Loucy (cell line): ENCODE data around the gene C4orf54.

Experiments
- H2AFZ ChIP-seq: fragments of 200-600 bp; sonication (generic); 2 replicates; pipeline ENCODE4 v1.6.0; 2016; ENCODE audit warnings: antibody characterized with exemption, mild to moderate bottlenecking, low read length, moderate library complexity
- H3F3A ChIP-seq: fragments of 200-600 bp; 2 replicates; pipeline ENCODE4 v1.6.0; 2016; ENCODE audit warnings: antibody characterized with exemption, low read depth, mild to moderate bottlenecking
- H3K27me3 ChIP-seq: fragments of 200-600 bp; sonication (generic); 2 replicates; pipeline ENCODE4 v1.6.1; 2014; ENCODE audit warnings: low read length, mild to moderate bottlenecking; ENCODE audit not compliant: insufficient read depth, poor library complexity, severe bottlenecking
- H3K36me3 ChIP-seq: fragments of 200-600 bp; sonication (generic); 2 replicates; pipeline ENCODE4 v1.6.1; 2016; ENCODE audit warnings: low read length; ENCODE audit not compliant: insufficient read depth
- H3K4me1 ChIP-seq: fragments of 200-600 bp; sonication (generic); 2 replicates; pipeline ENCODE4 v1.5.1; 2014; ENCODE audit warnings: low read length, mild to moderate bottlenecking; ENCODE audit not compliant: insufficient read depth, poor library complexity, severe bottlenecking
- H3K4me2 ChIP-seq: fragments of 200-600 bp; sonication (generic); 2 replicates; pipeline ENCODE4 v1.6.0; 2014; ENCODE audit warnings: antibody characterized with exemption, low read length, low read depth, mild to moderate bottlenecking; ENCODE audit not compliant: poor library complexity, severe bottlenecking
- H3K4me3 ChIP-seq: fragments of 200-600 bp; sonication (generic); 2 replicates; pipeline ENCODE4 v1.5.1; 2014; ENCODE audit warnings: low read length, mild to moderate bottlenecking, mixed read lengths; ENCODE audit not compliant: poor library complexity, severe bottlenecking
- H3K79me2 ChIP-seq: fragments of 200-600 bp; sonication (generic); 2 replicates; pipeline ENCODE4 v1.6.1; 2014; ENCODE audit warnings: low read length; ENCODE audit not compliant: insufficient read depth
- H3K9ac ChIP-seq: fragments of 200-600 bp; sonication (generic); 2 replicates; pipeline ENCODE4 v1.6.0; 2014; ENCODE audit warnings: mild to moderate bottlenecking, low read depth, low read length, moderate library complexity; ENCODE audit not compliant: poor library complexity, severe bottlenecking
- H3K9me2 ChIP-seq: fragments of 200-600 bp; sonication (generic); replicated peaks from 2 replicates; pipeline ENCODE4 v1.6.1; 2016; ENCODE audit warnings: low read depth, low read length, mixed read lengths
- H3K9me3 ChIP-seq: fragments of 200-600 bp; sonication (generic); 2 replicates; pipeline ENCODE4 v1.6.1; 2014; ENCODE audit warnings: mild to moderate bottlenecking, antibody characterized with exemption, low read length, low read depth; ENCODE audit not compliant: insufficient read depth
- H4K20me1 ChIP-seq: fragments of 200-600 bp; sonication (generic); 2 replicates; pipeline ENCODE4 v1.6.0; 2014; ENCODE audit warnings: antibody characterized with exemption, low read length, mild to moderate bottlenecking; ENCODE audit not compliant: insufficient read depth, poor library complexity, severe bottlenecking
- EZH2phosphoT487 ChIP-seq: fragments of 200-600 bp; IDR thresholded peaks from 2 replicates; pipeline ENCODE4 v1.6.1; 2018; ENCODE audit warnings: antibody characterized with exemption, mild to moderate bottlenecking, moderate library complexity, borderline replicate concordance
- TF ChIP-seq, protein P1 (sequence below): fragments of 200-600 bp; sonication (generic); conservative IDR thresholded peaks from 2 replicates; pipeline ENCODE4 v1.5.1; 2014; ENCODE audit warnings: mild to moderate bottlenecking, antibody characterized with exemption, low read length

C4orf54 gene

DNA sequence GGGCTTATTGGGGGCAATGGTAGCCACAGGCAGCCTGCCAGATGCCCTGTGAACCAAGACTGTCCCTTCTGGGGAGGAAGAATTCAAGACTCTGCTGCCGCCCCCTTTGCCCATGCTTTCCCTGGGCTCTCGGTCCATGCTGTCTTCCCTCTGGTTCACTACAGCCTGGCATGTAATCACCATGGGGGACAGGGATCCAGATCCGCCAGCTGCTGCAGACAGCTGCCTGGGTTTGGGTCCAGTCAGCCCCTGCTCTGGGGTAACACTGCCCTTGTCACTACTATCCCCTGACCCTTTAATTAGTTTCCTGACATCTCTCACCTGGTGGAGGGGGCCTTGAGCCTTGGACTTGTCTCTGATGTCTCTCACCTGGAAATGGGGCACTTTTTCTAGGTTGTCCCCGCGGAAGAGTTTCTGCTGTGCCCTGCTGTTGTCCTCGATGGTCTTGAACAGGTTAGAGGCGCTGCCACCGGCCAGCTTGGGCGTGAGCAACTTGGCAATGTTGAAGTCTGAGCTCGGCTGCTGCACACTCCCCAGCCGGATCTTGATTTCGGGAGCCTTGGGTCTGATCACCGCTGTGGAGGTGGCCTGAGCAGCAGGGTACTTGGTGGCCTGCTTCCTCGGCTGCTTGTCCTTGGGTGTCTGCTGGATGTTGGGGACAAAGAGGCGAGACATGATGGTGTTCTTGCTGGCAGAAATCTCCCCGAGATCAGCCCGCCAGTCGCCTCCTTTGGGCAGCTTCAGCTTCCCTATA is 6.4 kb downstream of the C4orf54 start:
- Histone ChIP-seq H4K20me1 (no peaks in the 10 kb centered on the region), H3K79me2 (no peaks in the 10 kb centered on the region), H3K4me1 (no peaks in the 10 kb centered on the region)

DNA sequence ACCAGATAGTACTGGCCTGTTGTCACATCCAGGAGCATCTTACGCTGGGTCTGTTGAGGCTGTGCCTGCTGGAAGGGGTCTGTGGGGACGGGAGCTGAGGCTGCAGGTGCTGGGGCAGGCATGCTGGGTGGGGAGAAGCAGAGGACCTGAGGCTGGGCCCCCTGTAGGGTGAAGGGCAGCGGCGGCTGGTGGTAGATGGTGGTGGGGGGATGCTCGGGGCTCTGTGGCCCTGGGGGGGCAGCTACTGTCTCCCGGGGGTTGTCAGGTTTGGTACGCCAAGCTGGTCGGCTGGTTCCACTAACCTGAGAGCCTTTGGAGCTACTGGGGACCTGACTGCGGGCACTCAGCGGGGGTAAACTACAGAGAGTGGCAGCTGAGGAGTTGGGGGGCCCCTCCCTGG is 7.8 kb downstream of the C4orf54 start:
- TF ChIP-seq EZH2phosphoT487: no peak
- TF ChIP-seq, protein P1, sequence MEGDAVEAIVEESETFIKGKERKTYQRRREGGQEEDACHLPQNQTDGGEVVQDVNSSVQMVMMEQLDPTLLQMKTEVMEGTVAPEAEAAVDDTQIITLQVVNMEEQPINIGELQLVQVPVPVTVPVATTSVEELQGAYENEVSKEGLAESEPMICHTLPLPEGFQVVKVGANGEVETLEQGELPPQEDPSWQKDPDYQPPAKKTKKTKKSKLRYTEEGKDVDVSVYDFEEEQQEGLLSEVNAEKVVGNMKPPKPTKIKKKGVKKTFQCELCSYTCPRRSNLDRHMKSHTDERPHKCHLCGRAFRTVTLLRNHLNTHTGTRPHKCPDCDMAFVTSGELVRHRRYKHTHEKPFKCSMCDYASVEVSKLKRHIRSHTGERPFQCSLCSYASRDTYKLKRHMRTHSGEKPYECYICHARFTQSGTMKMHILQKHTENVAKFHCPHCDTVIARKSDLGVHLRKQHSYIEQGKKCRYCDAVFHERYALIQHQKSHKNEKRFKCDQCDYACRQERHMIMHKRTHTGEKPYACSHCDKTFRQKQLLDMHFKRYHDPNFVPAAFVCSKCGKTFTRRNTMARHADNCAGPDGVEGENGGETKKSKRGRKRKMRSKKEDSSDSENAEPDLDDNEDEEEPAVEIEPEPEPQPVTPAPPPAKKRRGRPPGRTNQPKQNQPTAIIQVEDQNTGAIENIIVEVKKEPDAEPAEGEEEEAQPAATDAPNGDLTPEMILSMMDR: no peak
- H3K36me3 ChIP-seq: no peaks in the 10 kb centered on the region
- no peak overlapping the region for H3K4me3 ChIP-seq

More for the DNA sequence above, 6.4 kb downstream of the C4orf54 start:
- H3F3A ChIP-seq: no peaks in the 10 kb centered on the region
- H3K27me3 ChIP-seq: no peaks in the 10 kb centered on the region
- H3K9me3 ChIP-seq: no peaks in the 10 kb centered on the region
- no peak for TF ChIP-seq EZH2phosphoT487
- TF ChIP-seq, protein P1: no peak
- no peaks in the 10 kb centered on the region for H3K9me2 ChIP-seq
- no peak overlapping the region for H3K4me3 ChIP-seq
- no peak overlapping the region for H3K4me2 ChIP-seq
- H3K9ac ChIP-seq: no peak overlapping the region
- H3K36me3 ChIP-seq: no peaks in the 10 kb centered on the region
- H2AFZ ChIP-seq: no peak overlapping the region

DNA sequence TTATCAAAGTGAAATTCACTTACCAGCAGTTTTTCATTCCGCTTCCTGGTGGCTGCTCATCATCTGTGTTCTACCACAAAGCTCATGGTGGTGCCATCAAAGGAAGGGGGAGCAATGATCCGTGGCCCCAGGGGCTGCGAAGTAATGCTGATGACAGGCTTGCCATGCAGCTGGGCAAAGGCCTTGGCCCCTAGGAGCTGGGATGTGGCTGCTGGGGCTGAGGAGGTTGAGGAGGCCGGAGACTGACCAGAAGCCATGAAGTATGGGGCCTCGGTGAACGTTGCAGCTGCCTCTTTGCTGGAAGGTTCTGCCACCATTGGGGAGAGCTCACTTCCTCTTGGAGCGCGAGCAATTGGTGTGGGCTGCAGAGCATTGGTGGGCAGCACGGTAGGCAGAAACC is 8.4 kb downstream of the C4orf54 start:
- H4K20me1 ChIP-seq: no peaks in the 10 kb centered on the region
- TF ChIP-seq, protein P1: no peak
- TF ChIP-seq EZH2phosphoT487: no peak
- no peak overlapping the region for H3K4me3 ChIP-seq
- H3K9me3 ChIP-seq: no peaks in the 10 kb centered on the region
- H3K4me2 ChIP-seq: no peak overlapping the region
- H3K27me3 ChIP-seq: no peaks in the 10 kb centered on the region
- H3K9ac ChIP-seq: no peak overlapping the region
- H3K79me2 ChIP-seq: no peaks in the 10 kb centered on the region
- H3K9me2 ChIP-seq: no peaks in the 10 kb centered on the region
- no peak overlapping the region for H2AFZ ChIP-seq
- no peaks in the 10 kb centered on the region for H3K4me1 ChIP-seq
- no peaks in the 10 kb centered on the region for H3F3A ChIP-seq
- no peaks in the 10 kb centered on the region for H3K36me3 ChIP-seq

More for the DNA sequence above, 7.8 kb downstream of the C4orf54 start:
- Histone ChIP-seq H3K9me3 (no peaks in the 10 kb centered on the region), H3K4me2 (no peak overlapping the region), H4K20me1 (no peaks in the 10 kb centered on the region), H3K27me3 (no peaks in the 10 kb centered on the region), H3F3A (no peaks in the 10 kb centered on the region), H3K9me2 (no peaks in the 10 kb centered on the region), H3K4me1 (no peaks in the 10 kb centered on the region), H2AFZ (no peak overlapping the region), H3K9ac (no peak overlapping the region), H3K79me2 (no peaks in the 10 kb centered on the region)
